Skin epidermis (tissue), 12 donors: Measurements from ENCODE around the gene CALN1.

Experiments
- H3K27ac ChIP-seq, 21 experiments: fragments of 200-600 bp; sonication (generic) in 11 of 21; one replicate each; pipeline ENCODE4 v1.5.0; 2020; ENCODE audit warnings: mild to moderate bottlenecking in 3 of 21, inconsistent platforms in 2 of 21, moderate library complexity in 2 of 21
- H3K4me3 ChIP-seq, 7 experiments: fragments of 200-600 bp; sonication (generic) in 2 of 7; one replicate each; pipeline ENCODE4 v1.5.0; 2020; ENCODE audit warnings: inconsistent platforms in 2 of 7, mild to moderate bottlenecking in 2 of 7, moderate library complexity in 1 of 7

The CALN1 gene

DNA sequence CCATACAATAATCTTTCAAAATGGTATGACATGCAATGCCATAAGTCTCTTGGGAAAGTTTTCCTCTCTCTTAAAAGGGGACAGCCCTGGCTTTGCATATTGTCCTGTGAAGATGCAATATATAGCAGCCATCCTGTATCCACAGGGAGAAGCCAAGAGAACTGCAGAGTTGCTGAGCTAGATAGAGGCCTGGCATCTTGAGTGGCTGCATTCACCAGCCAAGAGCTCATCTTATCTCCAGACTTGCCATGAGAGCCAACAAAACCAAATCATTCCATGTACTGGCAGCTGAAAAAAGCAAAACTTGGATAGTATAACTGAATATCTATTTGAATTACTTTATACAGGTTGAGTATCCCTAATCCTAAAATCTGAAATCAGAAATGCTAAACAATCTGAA, 348.8 kb downstream of the CALN1 start:
- no peak overlapping the region for H3K27ac ChIP-seq

DNA sequence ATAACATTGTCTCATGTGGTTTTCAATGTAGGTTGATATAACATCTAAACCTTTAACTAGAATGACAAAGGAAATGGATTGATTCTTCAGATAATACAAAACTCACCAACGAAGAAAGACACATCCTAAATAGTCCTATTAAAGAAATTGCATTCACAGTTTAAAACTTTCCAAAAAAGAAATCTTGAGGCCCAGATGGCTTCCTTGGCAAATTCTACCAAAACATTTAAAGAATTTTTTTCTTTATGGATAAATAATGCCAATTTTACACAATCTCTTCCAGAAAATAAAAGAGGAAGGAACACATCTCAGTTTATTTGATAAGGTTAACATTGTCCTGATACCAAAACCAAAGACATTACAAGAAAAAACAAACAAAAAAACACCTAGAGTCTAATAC, 349.5 kb downstream of the CALN1 start:
- Histone ChIP-seq H3K4me3 (no peak overlapping the region), H3K27ac (no peak overlapping the region)

More for the DNA sequence above, 348.8 kb downstream of the CALN1 start:
- no peak overlapping the region for H3K4me3 ChIP-seq

DNA sequence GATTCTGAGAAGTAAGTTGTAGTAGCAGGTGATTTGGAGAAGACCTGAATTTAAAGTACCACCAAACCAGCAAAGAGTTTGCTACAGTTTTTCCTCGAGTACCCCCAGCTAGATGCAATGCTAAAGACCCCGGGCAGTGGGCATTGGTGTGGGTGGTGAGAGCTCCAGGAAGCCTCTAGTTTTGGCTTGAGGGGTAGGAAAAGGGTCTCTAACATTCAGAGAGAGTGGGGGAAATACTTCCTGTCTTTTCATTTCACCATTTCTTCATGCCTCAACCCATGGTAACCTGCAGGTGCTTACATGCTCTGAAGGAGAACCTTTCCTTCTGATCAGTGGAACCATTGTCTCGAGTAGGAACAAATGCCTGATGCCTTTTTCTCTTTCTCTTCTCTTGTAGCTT, 352.2 kb downstream of the CALN1 start:
- no peak overlapping the region for H3K27ac ChIP-seq
- no peak overlapping the region for H3K4me3 ChIP-seq

- H3K27ac ChIP-seq = no peak overlapping the region
- no peak overlapping the region for H3K4me3 ChIP-seq
Observed at GRCh38 chr7:72058579-72058978, 353.6 kb downstream of the CALN1 start.

GRCh38 chr7:72057796-72058195, 354.3 kb downstream of the CALN1 start:
- Histone ChIP-seq H3K4me3 (no peak overlapping the region), H3K27ac (no peak overlapping the region)

GRCh38 chr7:72057231-72057630, 354.9 kb downstream of the CALN1 start:
- Histone ChIP-seq H3K4me3 (no peak overlapping the region), H3K27ac (no peak overlapping the region)

DNA sequence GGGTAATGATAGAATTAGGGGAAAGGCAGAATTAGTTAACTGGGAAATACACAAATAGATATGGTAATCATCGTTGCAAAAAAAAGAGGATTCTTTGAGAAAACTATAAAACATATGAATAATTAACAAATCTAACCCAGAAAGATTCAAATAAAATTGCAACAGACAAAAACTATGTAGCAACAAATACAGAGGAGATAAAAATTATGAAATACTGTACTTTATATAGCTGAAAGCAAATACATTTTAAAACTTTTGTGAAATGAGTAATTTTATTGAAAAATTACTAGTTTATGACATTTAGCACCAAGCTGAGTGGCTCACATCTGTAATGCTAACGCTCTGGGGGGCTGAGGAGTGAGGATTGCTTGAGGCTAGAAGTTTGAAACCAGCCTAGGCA, 356.7 kb downstream of the CALN1 start:
- H3K27ac ChIP-seq = no peak overlapping the region
- H3K4me3 ChIP-seq = no peak overlapping the region

- H3K4me3 ChIP-seq = no peak overlapping the region
- H3K27ac ChIP-seq = no peak overlapping the region
Observed at GRCh38 chr7:72053292-72053691, 358.8 kb downstream of the CALN1 start.

GRCh38 chr7:72048420-72048819, 363.7 kb downstream of the CALN1 start:
- no peak overlapping the region for H3K4me3 ChIP-seq
- no peak overlapping the region for H3K27ac ChIP-seq

GRCh38 chr7:72042855-72043254, 369.3 kb downstream of the CALN1 start:
- H3K27ac ChIP-seq = no peak overlapping the region

DNA sequence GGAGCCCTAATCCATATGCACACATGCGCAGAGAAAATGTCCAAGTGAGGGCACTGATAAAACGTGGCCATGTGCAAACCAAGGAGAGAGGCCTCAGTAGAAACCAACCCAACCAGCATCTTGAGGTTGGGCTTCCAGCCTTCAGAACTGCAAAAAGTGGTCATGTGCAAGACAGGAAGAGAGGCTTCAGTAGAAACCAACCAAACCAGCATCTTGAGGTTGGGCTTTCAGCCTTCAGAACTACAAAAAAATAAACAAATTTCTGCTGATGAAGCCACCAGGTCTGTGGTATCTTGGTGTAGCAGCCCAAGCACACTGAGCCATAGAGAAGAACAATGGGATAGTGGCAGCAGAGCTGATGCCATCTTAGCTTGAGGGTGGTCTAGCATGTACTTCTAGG, 371.5 kb downstream of the CALN1 start:
- Histone ChIP-seq H3K27ac (no peak overlapping the region), H3K4me3 (no peak overlapping the region)

More at GRCh38 chr7:72042855-72043254, 369.3 kb downstream of the CALN1 start:
- H3K4me3 ChIP-seq = no peak overlapping the region

DNA sequence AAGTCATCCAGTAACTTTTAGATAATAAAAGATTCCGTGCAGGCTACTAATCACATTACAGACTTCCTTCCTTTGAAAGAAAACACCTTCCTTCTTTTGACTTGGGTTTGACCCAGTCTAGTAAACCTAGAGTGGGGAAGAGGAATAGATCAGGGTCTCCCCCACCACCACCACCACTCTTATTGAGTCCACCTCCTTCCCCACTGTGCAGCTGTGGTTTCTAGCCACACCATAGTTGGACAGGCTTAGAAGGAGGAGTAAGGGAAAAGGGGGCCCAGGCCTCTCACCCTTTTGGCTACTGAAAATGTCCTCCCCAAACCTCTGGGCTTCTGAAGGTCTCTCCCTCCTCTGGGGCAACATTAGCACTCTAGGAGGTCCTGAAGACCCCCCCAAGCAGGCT, 372.7 kb downstream of the CALN1 start:
- Histone ChIP-seq H3K27ac (no peak overlapping the region), H3K4me3 (no peak overlapping the region)

- Histone ChIP-seq H3K4me3 (no peak overlapping the region), H3K27ac (no peak overlapping the region)
Observed at GRCh38 chr7:72038022-72038732, 374.0 kb downstream of the CALN1 start.

DNA sequence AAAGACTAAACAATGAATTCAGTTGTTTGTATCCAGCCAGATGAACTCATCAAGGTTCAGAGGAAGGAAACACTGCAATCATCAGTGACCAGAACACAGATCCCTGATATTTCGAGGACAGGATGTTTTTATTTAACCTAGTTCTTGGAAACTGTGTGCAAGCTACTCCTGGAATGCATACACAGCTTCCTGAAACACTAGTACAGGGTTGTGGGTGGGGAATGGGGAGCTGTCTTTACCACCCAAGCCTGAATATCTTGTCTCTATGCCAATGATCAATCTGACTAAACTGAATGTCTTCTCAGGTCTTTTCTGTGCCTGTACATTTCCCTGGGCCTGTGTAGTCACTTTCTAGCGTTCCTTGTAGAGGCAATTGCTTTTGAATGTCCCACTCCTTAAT, 374.6 kb downstream of the CALN1 start:
- H3K4me3 ChIP-seq = no peak overlapping the region
- no peak overlapping the region for H3K27ac ChIP-seq

DNA sequence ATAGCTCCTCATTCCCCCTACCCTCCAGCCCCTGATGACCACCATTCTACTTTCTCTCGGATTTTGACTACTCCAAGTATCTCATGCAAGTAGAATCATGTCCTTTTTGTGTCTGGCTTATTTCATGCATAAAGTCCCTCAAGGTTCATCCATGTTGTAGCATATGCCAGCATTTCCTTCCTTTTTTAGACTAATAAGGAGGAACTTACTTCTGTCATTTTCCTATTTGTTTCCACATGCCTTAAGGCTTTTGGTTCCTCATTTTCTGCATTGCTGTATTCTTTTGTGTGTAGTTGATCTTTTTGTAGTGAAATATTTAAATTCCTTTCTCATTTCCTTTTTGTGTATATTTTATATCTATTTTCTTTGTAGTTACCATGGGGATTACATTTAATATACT, 376.9 kb downstream of the CALN1 start:
- Histone ChIP-seq H3K4me3 (no peak overlapping the region), H3K27ac (no peak overlapping the region)

DNA sequence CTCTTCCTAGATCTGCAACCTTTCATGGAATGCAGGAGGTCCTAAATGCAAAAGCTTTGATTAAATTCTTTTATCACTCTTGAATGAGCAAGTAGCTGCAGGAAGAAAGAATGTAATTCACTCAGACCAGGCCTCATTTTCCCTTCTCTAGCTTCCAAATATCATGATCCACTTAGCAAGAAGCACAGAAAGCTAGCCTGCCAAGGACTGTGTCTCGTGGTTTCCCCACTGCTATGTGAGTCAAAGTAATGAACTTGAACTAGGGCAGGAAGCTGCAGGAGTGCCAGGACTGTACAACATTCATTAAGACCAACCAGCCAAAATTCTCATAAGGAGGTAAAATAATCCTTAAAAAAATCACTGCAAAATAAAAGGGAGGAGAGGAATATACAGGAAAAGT, 379.2 kb downstream of the CALN1 start:
- H3K27ac ChIP-seq = no peak overlapping the region
- no peak overlapping the region for H3K4me3 ChIP-seq

GRCh38 chr7:72030994-72031667, 381.0 kb downstream of the CALN1 start:
- Histone ChIP-seq H3K27ac (no peak overlapping the region), H3K4me3 (no peak overlapping the region)

DNA sequence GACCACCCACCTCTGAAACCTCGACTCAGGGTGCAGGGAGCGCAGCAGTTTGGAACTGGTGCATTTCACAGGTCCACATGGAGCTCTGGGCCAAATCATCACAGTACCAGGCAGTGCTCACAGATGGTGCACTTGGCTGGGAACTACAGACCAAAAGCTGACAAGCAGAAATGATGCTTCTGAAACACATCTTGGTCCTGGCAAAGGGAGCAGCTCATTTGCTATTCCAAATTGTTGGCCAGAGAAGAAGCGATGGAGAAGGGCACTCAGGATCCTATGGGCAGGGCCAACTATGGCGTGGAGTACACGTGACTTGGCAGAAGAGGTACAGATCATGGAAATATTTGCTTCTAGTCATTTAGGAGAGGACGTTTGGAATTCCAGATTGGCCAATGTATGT, 383.9 kb downstream of the CALN1 start:
- Histone ChIP-seq H3K4me3 (no peak overlapping the region), H3K27ac (no peak overlapping the region)

DNA sequence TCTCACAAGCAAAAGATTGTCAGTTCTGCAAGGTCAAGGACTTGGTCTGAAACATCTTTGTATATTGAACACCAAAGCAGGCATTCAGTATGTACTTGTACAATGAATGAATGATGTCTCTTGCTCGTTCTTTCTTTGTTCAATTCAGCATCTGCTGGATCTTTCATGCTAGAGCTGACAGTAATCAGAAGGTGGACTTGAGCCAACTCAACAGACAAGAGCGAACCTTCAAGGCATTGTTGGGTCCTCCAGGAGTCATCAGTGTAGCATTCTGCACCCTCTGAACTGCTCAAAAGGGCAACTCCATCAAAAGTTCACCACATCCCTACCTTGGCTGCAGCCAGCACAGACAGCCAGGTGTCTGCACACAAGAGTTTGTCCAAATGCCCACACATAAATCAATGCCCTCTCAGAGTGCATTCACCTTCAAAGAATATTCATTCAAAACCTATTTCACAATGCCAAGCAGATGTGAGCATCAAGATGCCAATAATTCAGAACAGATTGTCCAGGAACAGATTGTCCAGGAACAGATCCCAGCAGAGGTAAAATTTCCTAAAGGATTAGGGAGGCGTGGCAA, 386.7 kb downstream of the CALN1 start:
- no peak overlapping the region for H3K4me3 ChIP-seq
- H3K27ac ChIP-seq = no peak overlapping the region

- H3K4me3 ChIP-seq = no peak overlapping the region
Observed at GRCh38 chr7:72023926-72024325, 388.2 kb downstream of the CALN1 start.

DNA sequence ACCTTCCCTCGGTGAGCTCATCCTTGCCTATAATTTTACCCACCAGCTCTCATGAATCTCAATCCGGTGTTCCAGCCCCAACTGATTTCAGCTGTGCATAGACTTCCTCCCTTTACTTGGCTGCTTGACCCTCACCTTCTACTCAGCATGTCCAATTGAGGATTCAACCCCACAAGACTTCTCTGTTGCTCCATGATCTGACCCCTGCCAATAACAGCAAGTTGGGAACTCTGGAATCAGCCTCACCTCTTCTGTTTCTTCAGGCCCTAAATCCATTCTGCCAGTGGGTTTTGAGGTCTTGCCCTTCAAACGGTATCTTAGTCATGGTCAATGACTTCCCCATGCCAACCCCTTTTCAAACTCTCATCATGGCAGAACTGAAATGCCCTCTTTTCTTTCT, 390.4 kb downstream of the CALN1 start:
- H3K27ac ChIP-seq = no peak overlapping the region
- no peak overlapping the region for H3K4me3 ChIP-seq

More at GRCh38 chr7:72023926-72024325, 388.2 kb downstream of the CALN1 start:
- H3K27ac ChIP-seq = no peak overlapping the region
